NOMO-1 treated with dmso at 0.1 percent for 144 hours (cell line): ENCODE measurements around the gene MMP11.

Experiments used
- DNase-seq: peaks from one replicate; lab custom pipeline; 2025; ENCODE audit not compliant: unreplicated experiment; lab: John Stamatoyannopoulos, UW

Gene MMP11

GRCh38 chr22:23801238-23801821 is 28.7 kb downstream of the MMP11 start:
- no peak for DNase-seq

- DNase-seq: no peak
Measured at GRCh38 chr22:23801886-23802377, 29.3 kb downstream of the MMP11 start.

- DNase-seq: no peak
Measured at GRCh38 chr22:23803001-23803819, 30.6 kb downstream of the MMP11 start.

- DNase-seq: no peak
Measured at GRCh38 chr22:23804781-23805291, 32.2 kb downstream of the MMP11 start.

GRCh38 chr22:23806837-23807236 is 34.2 kb downstream of the MMP11 start:
- DNase-seq: no peak

GRCh38 chr22:23812378-23812777 is 39.7 kb downstream of the MMP11 start:
- DNase-seq: no peak

GRCh38 chr22:23815541-23816155 is 43.0 kb downstream of the MMP11 start:
- no peak for DNase-seq

GRCh38 chr22:23816156-23816976 is 43.7 kb downstream of the MMP11 start:
- no peak for DNase-seq

GRCh38 chr22:23817146-23817545 is 44.5 kb downstream of the MMP11 start:
- no peak for DNase-seq

GRCh38 chr22:23818541-23818940 is 45.9 kb downstream of the MMP11 start:
- DNase-seq: no peak

GRCh38 chr22:23820748-23821211 is 48.1 kb downstream of the MMP11 start:
- no peak for DNase-seq

- DNase-seq: no peak
Measured at GRCh38 chr22:23822101-23822671, 49.5 kb downstream of the MMP11 start.

- no peak for DNase-seq
Measured at GRCh38 chr22:23823331-23823791, 50.7 kb downstream of the MMP11 start.

GRCh38 chr22:23824476-23825245 is 52.0 kb downstream of the MMP11 start:
- no peak for DNase-seq

- no peak for DNase-seq
Measured at GRCh38 chr22:23825246-23825905, 52.7 kb downstream of the MMP11 start.

GRCh38 chr22:23826510-23827350 is 54.1 kb downstream of the MMP11 start:
- DNase-seq: no peak

GRCh38 chr22:23827351-23827995 is 54.8 kb downstream of the MMP11 start:
- no peak for DNase-seq
